ENCODE data around the gene MAN1A1. TPM values are rescaled to one million over a fixed set of nuclear protein-coding genes. Genes with fewer than 3 reads are reported as not detected.

The MAN1A1 gene
- total RNA-seq, 4 donors from 2014 or later, result 6.3 to 92.3 (median 22.4) TPM

DNA sequence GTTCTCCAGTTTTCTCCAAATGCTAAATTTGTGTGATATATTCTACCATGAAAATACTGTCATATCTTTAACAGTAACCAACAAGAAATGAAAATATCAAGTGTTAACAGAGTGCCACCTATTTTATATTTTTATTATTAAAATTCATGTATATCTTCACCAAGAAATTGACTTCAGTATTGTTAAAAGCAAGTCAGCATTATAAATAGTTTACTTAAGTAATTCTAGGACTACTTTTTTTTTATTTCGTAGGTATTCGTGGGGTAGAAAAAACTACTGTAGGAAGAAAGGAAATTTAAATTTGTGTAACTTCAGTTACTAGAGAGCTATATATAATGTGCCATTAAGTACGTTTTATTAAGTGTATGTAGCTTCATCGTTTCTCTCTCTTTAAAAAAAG lies 6.3 kb upstream of the MAN1A1 start:
- H3K27me3 ChIP-seq, result no peaks in the 10 kb centered on the region
- peaks cover 0 to 20% (median 0%) of the 10 kb centered on the region in 3 donors for H3K4me1 ChIP-seq
- H3K36me3 ChIP-seq, result no peaks in the 10 kb centered on the region
- intact Hi-C loops (cut with DNase I), result no loop called here
- WGBS, 2 donors, result 84 to 92% methylated on average over 4 of the region's 4 CpGs
- no peak overlapping the region for H3K4me3 ChIP-seq
- DNase-seq, result no peak
- TF ChIP-seq POLR2A (IDR thresholded peaks at IDR 0.05) (no peak), CTCF (IDR thresholded peaks at IDR 0.05) (no peak)
- H3K27ac ChIP-seq, result peak overlapping the region in 2 of 4 donors; percentile 19 to 51
- H3K9me3 ChIP-seq, result no peaks in the 10 kb centered on the region

- Histone ChIP-seq H3K27me3 (no peaks in the 10 kb centered on the region), H3K27ac (peak overlapping the region in 3 of 4 donors; percentile 16 to 51 (median 19)), H3K36me3 (no peaks in the 10 kb centered on the region), H3K4me3 (no peak overlapping the region), H3K4me1 (peaks cover 0 to 24% (median 0%) of the 10 kb centered on the region in 3 donors), H3K9me3 (no peaks in the 10 kb centered on the region)
- 67 to 73% methylated on average over 2 of the region's 2 CpGs for WGBS, 2 donors
- DNase-seq, result no peak
- intact Hi-C loops (cut with DNase I), result no loop called here
- TF ChIP-seq POLR2A (IDR thresholded peaks at IDR 0.05) (no peak), CTCF (IDR thresholded peaks at IDR 0.05) (no peak)
Measured at GRCh38 chr6:119355157-119355556, 5.6 kb upstream of the MAN1A1 start.

DNA sequence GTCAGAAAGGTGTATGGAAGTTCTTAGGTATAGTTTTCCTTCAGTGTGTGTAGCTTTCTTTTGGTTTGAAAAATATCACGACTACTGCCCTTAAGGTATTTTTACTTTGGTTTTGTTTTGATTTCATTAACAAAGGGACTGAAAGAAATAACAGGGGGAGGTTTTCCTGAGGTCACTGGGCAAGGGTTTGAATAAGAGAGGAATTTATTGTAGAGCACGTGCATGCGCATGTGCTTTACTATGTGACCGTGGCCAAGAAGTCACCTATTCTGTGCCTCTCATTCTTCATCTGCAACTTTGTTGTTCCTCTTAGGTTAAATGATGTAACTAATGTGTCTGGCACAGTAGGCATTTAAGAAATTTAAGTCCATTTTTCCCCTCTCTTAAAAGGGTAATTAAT lies 4.1 kb upstream of the MAN1A1 start:
- no peaks in the 10 kb centered on the region for H3K9me3 ChIP-seq
- WGBS, 2 donors, result 65 to 82% methylated on average over 4 of the region's 4 CpGs
- TF ChIP-seq POLR2A (IDR thresholded peaks at IDR 0.05) (no peak), CTCF (IDR thresholded peaks at IDR 0.05) (no peak)
- H3K27me3 ChIP-seq, result peaks cover 0 to 3% (median 0%) of the 10 kb centered on the region in 4 donors
- H3K36me3 ChIP-seq, result no peaks in the 10 kb centered on the region
- intact Hi-C loops (cut with DNase I), result no loop called here
- peaks cover 0 to 32% (median 0%) of the 10 kb centered on the region in 3 donors for H3K4me1 ChIP-seq
- DNase-seq, result no peak
- peak overlapping the region in 2 of 4 donors; percentile 3 to 45 for H3K27ac ChIP-seq
- H3K4me3 ChIP-seq, result no peak overlapping the region

- Histone ChIP-seq H3K4me1 (peaks cover 0 to 49% (median 5%) of the 10 kb centered on the region in 3 donors), H3K4me3 (no peak overlapping the region), H3K27ac (peak overlapping the region in 1 of 4 donors; percentile 91), H3K36me3 (no peaks in the 10 kb centered on the region), H3K27me3 (peaks cover 0 to 5% (median 0%) of the 10 kb centered on the region in 4 donors), H3K9me3 (no peaks in the 10 kb centered on the region)
- intact Hi-C loops (cut with DNase I), result no loop called here
- no peak for DNase-seq
- WGBS, 2 donors, result 83 to 86% methylated on average over 1 of the region's 1 CpG
- TF ChIP-seq POLR2A (IDR thresholded peaks at IDR 0.05) (no peak), CTCF (IDR thresholded peaks at IDR 0.05) (no peak)
Measured at GRCh38 chr6:119352001-119352400, 2.4 kb upstream of the MAN1A1 start.

DNA sequence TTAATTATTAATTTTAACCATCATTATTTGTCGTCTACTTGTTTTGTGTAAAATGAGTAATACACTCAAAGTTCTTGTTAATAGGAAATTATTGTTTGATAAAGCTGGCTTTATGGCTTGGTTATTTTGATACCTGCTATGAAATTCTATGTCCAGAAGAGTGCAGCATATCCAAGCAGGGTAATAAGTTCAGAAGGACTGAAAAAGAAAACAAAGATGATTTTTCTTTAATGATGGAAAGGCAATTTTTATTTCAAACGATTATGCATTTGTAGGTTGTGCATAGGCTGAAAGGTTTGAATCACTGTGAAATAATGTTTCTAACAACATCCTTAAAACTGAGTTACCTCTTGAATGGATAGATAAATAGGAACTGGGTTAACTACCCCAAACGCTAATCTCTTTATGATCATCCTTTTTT lies 1.4 kb upstream of the MAN1A1 start:
- Histone ChIP-seq H3K27ac (peak overlapping the region; percentile 90 to 96 (median 92)), H3K4me3 (peak overlapping the region; percentile 72 to 97 (median 90)), H3K36me3 (no peaks in the 10 kb centered on the region), H3K27me3 (peaks cover 0 to 5% (median 0%) of the 10 kb centered on the region in 4 donors), H3K4me1 (peaks cover 0 to 58% (median 12%) of the 10 kb centered on the region in 3 donors), H3K9me3 (no peaks in the 10 kb centered on the region)
- TF ChIP-seq CTCF (IDR thresholded peaks at IDR 0.05) (peak; percentile 28 to 64 (median 50)), POLR2A (IDR thresholded peaks at IDR 0.05) (no peak)
- intact Hi-C loops (cut with DNase I), result no loop called here
- 19 to 22% methylated on average over 3 of the region's 3 CpGs for whole genome bisulfite sequencing, 2 donors
- DNase-seq, result no peak

Data from esophagus squamous epithelium (tissue), 5 donors.